ENCODE data around the gene GINS3.

DNA sequence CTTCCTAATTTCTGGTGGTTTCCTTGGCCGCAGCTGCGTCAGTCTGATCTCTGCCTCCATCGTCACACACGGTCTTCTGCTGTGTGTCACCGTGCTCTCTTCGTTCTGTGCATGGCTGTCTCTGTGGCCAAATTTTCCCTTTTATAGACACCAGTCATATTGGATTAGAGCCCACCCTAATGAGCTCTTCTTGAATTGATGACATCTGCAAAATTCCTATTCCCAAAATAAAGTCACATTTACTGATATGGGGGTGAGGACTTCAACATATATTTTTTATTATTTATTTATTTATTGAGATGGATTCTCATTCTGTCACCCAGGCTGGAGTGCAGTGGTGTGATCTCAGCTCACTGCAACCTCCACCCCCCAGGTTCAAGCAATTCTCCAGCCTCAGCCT, 38.4 kb downstream of the GINS3 start:
- TF ChIP-seq, protein P1, sequence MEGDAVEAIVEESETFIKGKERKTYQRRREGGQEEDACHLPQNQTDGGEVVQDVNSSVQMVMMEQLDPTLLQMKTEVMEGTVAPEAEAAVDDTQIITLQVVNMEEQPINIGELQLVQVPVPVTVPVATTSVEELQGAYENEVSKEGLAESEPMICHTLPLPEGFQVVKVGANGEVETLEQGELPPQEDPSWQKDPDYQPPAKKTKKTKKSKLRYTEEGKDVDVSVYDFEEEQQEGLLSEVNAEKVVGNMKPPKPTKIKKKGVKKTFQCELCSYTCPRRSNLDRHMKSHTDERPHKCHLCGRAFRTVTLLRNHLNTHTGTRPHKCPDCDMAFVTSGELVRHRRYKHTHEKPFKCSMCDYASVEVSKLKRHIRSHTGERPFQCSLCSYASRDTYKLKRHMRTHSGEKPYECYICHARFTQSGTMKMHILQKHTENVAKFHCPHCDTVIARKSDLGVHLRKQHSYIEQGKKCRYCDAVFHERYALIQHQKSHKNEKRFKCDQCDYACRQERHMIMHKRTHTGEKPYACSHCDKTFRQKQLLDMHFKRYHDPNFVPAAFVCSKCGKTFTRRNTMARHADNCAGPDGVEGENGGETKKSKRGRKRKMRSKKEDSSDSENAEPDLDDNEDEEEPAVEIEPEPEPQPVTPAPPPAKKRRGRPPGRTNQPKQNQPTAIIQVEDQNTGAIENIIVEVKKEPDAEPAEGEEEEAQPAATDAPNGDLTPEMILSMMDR (conservative IDR thresholded peaks at IDR 0.05; ENCODE audit: low read length): no peak
- no peak for TF ChIP-seq EZH2phosphoT487 (IDR thresholded peaks at IDR 0.05; ENCODE audit: borderline replicate concordance, low read depth, low read length)
